HEK293 (cell line): ENCODE results near the gene BEGAIN.
A peak's percentile ranks its signal among the peaks of the same experiment; 100 is the strongest.

Source experiments
- CTCF ChIA-PET: fragments of 350-600 bp; formaldehyde crosslinking; extraction: SDS; loops from one replicate; lab custom pipeline; 2021; ENCODE audit warnings: antibody characterized with exemption; lab: Yijun Ruan, JAX
- POLR2A ChIA-PET: fragments of 300-600 bp; formaldehyde crosslinking; extraction: SDS; loops from one replicate; lab custom pipeline; 2020; ENCODE audit warnings: antibody characterized with exemption, inconsistent platforms; lab: Yijun Ruan, JAX
- H3K27ac ChIP-seq: fragments of 200-500 bp; sonication (Bioruptor generic); 2 replicates; pipeline ENCODE4 v1.5.1; 2014; ENCODE audit warnings: low read depth, low read length, control low read depth, inconsistent platforms; ENCODE audit errors: extremely low read depth
- H3K36me3 ChIP-seq, 2 experiments: fragments of 200-500 bp in 1 of 2; sonication (Bioruptor generic) in 1 of 2; 1 replicate in 1 of 2; 2 replicates in 1 of 2; pipeline ENCODE4 v1.5.1; 2014 to 2017; ENCODE audit warnings: inconsistent platforms in 2 of 2, low read length in 2 of 2; ENCODE audit not compliant: control insufficient read depth in 2 of 2, insufficient read depth in 1 of 2
- H3K4me1 ChIP-seq: fragments of 200-500 bp; sonication (Bioruptor generic); 2 replicates; pipeline ENCODE4 v1.5.1; 2014; ENCODE audit warnings: mild to moderate bottlenecking, low read length, inconsistent platforms; ENCODE audit not compliant: control insufficient read depth, insufficient read depth
- H3K4me3 ChIP-seq: 2 replicates; pipeline ENCODE4 v1.5.1; 2011; ENCODE audit warnings: low read depth, mild to moderate bottlenecking, control low read depth, low read length, moderate library complexity
- H3K9me3 ChIP-seq: fragments of 200-500 bp; sonication (Bioruptor generic); 2 replicates; pipeline ENCODE4 v1.5.1; 2014; ENCODE audit warnings: low read depth, low read length, inconsistent platforms; ENCODE audit not compliant: control insufficient read depth, insufficient read depth
- ATF2 ChIP-seq: fragments of 450-650 bp; formaldehyde crosslinking; IDR thresholded peaks from 2 replicates; pipeline ENCODE4 v1.5.1; 2016; ENCODE audit warnings: missing biosample characterization, missing genetic modification characterization, low read depth
- HIC1 ChIP-seq: fragments of 450-650 bp; formaldehyde crosslinking; IDR thresholded peaks from 2 replicates; pipeline ENCODE4 v1.5.1; 2016; ENCODE audit warnings: missing biosample characterization, missing genetic modification characterization
- REST ChIP-seq: fragments of 450-650 bp; formaldehyde crosslinking; IDR thresholded peaks from 2 replicates; pipeline ENCODE4 v1.5.1; 2016; ENCODE audit warnings: missing biosample characterization, missing genetic modification characterization
- SP2 ChIP-seq: fragments of 450-650 bp; formaldehyde crosslinking; IDR thresholded peaks from 2 replicates; pipeline ENCODE4 v1.5.1; 2016; ENCODE audit warnings: missing biosample characterization, missing genetic modification characterization
- YY2 ChIP-seq: fragments of 450-650 bp; formaldehyde crosslinking; IDR thresholded peaks from 2 replicates; pipeline ENCODE4 v1.5.1; 2016; ENCODE audit warnings: missing biosample characterization, missing genetic modification characterization
- ZFHX2 ChIP-seq: fragments of 450-650 bp; formaldehyde crosslinking; conservative IDR thresholded peaks from 2 replicates; pipeline ENCODE4 v1.5.1; 2016; ENCODE audit warnings: missing biosample characterization, missing genetic modification characterization
- ZNF302 ChIP-seq: fragments of 450-650 bp; formaldehyde crosslinking; IDR thresholded peaks from 2 replicates; pipeline ENCODE4 v1.5.1; 2016; ENCODE audit warnings: missing biosample characterization, missing genetic modification characterization, low read depth
- ZNF335 ChIP-seq: fragments of 450-650 bp; formaldehyde crosslinking; conservative IDR thresholded peaks from 2 replicates; pipeline ENCODE4 v1.5.1; 2016; ENCODE audit warnings: missing biosample characterization, missing genetic modification characterization
- ZNF518A ChIP-seq: fragments of 450-650 bp; formaldehyde crosslinking; conservative IDR thresholded peaks from 2 replicates; pipeline ENCODE4 v1.5.1; 2016; ENCODE audit warnings: low read depth, missing biosample characterization, missing genetic modification characterization
- ZNF600 ChIP-seq: fragments of 450-650 bp; formaldehyde crosslinking; IDR thresholded peaks from 2 replicates; pipeline ENCODE4 v1.5.1; 2016; ENCODE audit warnings: missing biosample characterization, missing genetic modification characterization
- ZNF623 ChIP-seq: fragments of 450-650 bp; formaldehyde crosslinking; IDR thresholded peaks from 2 replicates; pipeline ENCODE4 v1.5.1; 2016; ENCODE audit warnings: missing biosample characterization, missing genetic modification characterization
- ZNF768 ChIP-seq: fragments of 450-650 bp; formaldehyde crosslinking; IDR thresholded peaks from 2 replicates; pipeline ENCODE4 v1.5.1; 2018; ENCODE audit warnings: missing biosample characterization, mild to moderate bottlenecking, missing genetic modification characterization

Gene BEGAIN

GRCh38 chr14:100572543-100572942 lies 14.7 kb downstream of the BEGAIN start:
- no peaks in the 10 kb centered on the region for H3K9me3 ChIP-seq
- POLR2A ChIA-PET = no interaction called here
- TF ChIP-seq ZNF768 (tag by site-specific recombination) = 0 out of 2 replicates have a peak, but pooled peaks have one; percentile 38
- no peak for TF ChIP-seq YY2
- no peak for TF ChIP-seq ATF2 (tag by site-specific recombination)
- H3K4me3 ChIP-seq = no peak overlapping the region
- H3K36me3 ChIP-seq = no peaks in the 10 kb centered on the region
- no peaks in the 10 kb centered on the region for H3K4me1 ChIP-seq
- no peak overlapping the region for H3K27ac ChIP-seq
- CTCF ChIA-PET = interaction anchor here (0.6 kb wide), 1 partner anchor 79 kb away, joined by 3 read pairs; no protein-coding TSS in a partner anchor

- H3K36me3 ChIP-seq = no peaks in the 10 kb centered on the region
- ChIA-PET POLR2A (no interaction called here), CTCF (interaction anchor here (0.5 to 1.3 kb wide), 2 partner anchors 83 to 132 kb away, joined by 5 read pairs; no protein-coding TSS in a partner anchor)
- H3K9me3 ChIP-seq = no peaks in the 10 kb centered on the region
- no peaks in the 10 kb centered on the region; the same call in 1 of the 2 replicates for H3K4me1 ChIP-seq
- no peak overlapping the region for H3K4me3 ChIP-seq
- H3K27ac ChIP-seq = no peak overlapping the region
- TF ChIP-seq ZNF623 (tag by site-specific recombination) = 0 out of 2 replicates have a peak, but pooled peaks have one; percentile 2
- peak; percentile 3; the same call in 1 of the 2 replicates for TF ChIP-seq HIC1
- TF ChIP-seq SP2 (tag by site-specific recombination) = no peak
- 0 out of 2 replicates have a peak, but pooled peaks have one; percentile 16 for TF ChIP-seq ZNF600 (tag by site-specific recombination)
- TF ChIP-seq, all 188 proteins: peak for 3
Observed at GRCh38 chr14:100571837-100572236, 15.4 kb downstream of the BEGAIN start.

GRCh38 chr14:100570726-100571454 lies 16.3 kb downstream of the BEGAIN start:
- Histone ChIP-seq H3K4me1 (no peaks in the 10 kb centered on the region; the same call in 1 of the 2 replicates), H3K4me3 (no peak overlapping the region), H3K9me3 (no peaks in the 10 kb centered on the region), H3K36me3 (no peaks in the 10 kb centered on the region), H3K27ac (no peak overlapping the region)
- ChIA-PET CTCF (interaction anchor here (0.5 to 1.3 kb wide), 2 partner anchors 84 to 131 kb away, joined by 5 read pairs; no protein-coding TSS in a partner anchor), POLR2A (no interaction called here)
- TF ChIP-seq ZNF335 (tag by site-specific recombination) = no peak
- no peak for TF ChIP-seq ZNF302 (tag by site-specific recombination)
- TF ChIP-seq HIC1 = no peak
- peak; percentile 95 for TF ChIP-seq REST (tag by site-specific recombination)
- no peak for TF ChIP-seq ZNF518A (tag by site-specific recombination)
- peak; percentile 18; the same call in 1 of the 2 replicates for TF ChIP-seq ZFHX2 (tag by site-specific recombination)
